Fibroblast of the aortic adventitia (primary cell): ENCODE results near the gene ARAP2. TPM values are rescaled to one million over a fixed set of nuclear protein-coding genes. Genes with fewer than 3 reads are reported as not detected.

Experiments
- DNase-seq: peaks from one replicate; pipeline ENCODE4 v3.0.0-alpha.2; 2010; ENCODE audit warnings: low read depth
- H3K4me3 ChIP-seq: 2 replicates; pipeline ENCODE4 v1.5.1; 2011; ENCODE audit warnings: low read depth, mild to moderate bottlenecking, control low read depth, low read length, moderate library complexity
- CTCF ChIP-seq: IDR thresholded peaks from 2 replicates; pipeline ENCODE4 v1.5.1; 2011; ENCODE audit warnings: mild to moderate bottlenecking, low read length, control low read depth, inconsistent platforms; ENCODE audit not compliant: insufficient read depth
- total RNA-seq: library from RNA; depleted of rRNA; stranded (reverse); fragments of >200 nt; gene quantifications from 2 replicates; pipeline ENCODE4 v1.2.3, GENCODE V29; 2012; ENCODE audit warnings: low replicate concordance

Gene ARAP2
- total RNA-seq, 1 donor: 0.63 TPM

- no peak overlapping the region for H3K4me3 ChIP-seq
- no peak for TF ChIP-seq CTCF
- DNase-seq: no peak
These were observed 164.6 kb downstream of the ARAP2 start for GRCh38 chr4:36079666-36080065.

DNA sequence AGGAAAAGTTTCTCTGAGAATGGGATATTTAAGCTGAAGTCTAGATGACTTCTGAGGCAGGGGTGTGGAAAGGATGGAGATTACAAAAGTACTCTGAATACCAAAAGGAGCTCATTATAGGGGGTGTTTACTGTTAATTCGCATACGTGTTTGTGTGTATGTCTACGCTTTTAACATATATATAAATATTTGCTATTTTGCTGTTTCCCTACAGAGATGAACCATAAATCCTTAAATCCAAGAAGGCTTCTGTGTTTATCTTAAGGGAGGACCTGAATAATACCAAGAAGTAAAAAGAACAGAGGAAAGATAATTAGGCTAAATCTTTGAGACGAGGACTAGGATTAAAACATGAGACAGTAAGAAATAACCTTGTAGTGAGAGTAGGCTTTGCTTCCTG is 166.0 kb downstream of the ARAP2 start:
- TF ChIP-seq CTCF: no peak
- no peak for DNase-seq
- no peak overlapping the region for H3K4me3 ChIP-seq

- no peak for TF ChIP-seq CTCF
- no peak overlapping the region for H3K4me3 ChIP-seq
- no peak for DNase-seq
These were observed 171.8 kb downstream of the ARAP2 start for GRCh38 chr4:36072529-36072928.

DNA sequence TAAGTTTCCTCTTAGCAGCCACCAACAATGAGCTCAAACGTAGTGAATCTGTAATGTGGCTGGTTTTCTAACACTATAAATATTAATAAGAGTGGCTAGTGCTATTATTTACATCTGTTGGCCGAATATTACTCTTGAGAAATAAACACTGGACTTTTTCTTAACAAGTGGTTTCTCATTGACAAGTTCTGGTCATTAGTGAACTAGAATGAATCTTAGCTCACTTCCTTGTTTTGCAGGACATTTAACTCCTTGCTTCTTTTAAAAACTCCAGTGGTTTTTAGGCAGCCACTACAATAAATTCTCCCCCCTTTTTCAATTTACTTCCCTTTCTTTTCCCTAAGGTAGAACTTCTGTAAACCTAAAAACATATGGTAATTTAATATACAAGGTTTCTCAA is 177.2 kb downstream of the ARAP2 start:
- no peak overlapping the region for H3K4me3 ChIP-seq
- no peak for TF ChIP-seq CTCF
- no peak for DNase-seq

- DNase-seq: no peak
- no peak overlapping the region for H3K4me3 ChIP-seq
- TF ChIP-seq CTCF: no peak
These were observed 178.9 kb downstream of the ARAP2 start for GRCh38 chr4:36065274-36065871.

DNA sequence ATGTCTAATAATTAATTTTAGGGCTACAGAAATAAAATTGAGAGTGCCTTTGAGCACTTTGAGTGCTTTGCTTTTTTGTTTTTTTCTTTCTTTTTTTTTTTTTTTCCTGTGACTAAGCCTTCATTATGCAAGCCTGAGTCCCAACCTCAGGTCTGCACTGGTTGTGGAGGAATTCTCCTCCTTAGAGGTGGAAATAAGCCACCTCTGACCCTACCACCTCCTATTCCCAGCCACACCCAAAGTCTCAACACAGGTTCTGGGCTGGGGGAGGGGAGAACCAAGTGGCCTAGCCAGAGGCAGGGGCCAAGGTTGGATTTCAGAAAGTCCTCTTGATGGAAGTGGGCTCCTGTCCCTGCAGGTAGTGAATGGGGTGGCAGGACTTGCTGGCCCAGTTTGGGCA is 180.2 kb downstream of the ARAP2 start:
- TF ChIP-seq CTCF: no peak
- DNase-seq: no peak

DNA sequence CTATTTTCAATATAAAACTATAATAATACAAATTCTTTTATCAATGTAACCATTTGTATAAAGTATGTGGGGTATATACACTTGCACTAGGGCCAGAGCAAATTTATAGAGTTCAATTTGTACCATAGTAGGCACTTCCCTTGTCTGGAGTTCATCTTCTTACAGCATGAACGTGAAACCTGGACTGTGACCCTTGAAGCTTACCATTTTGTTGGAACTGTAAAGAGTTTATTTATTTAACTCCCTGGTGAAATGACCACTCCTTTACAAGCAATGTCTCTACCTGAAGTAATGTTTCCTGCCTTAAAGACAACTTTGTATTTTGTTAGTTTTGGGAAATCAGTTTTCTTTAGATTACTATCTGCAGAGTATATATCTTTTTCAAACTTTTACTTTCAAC is 188.2 kb downstream of the ARAP2 start:
- DNase-seq: no peak
- TF ChIP-seq CTCF: no peak
- no peak overlapping the region for H3K4me3 ChIP-seq

More for the DNA sequence above, 180.2 kb downstream of the ARAP2 start:
- H3K4me3 ChIP-seq: no peak overlapping the region
